ENCODE measurements around the gene OR4X2. TPM values are rescaled to one million over a fixed set of nuclear protein-coding genes. Genes with fewer than 3 reads are reported as not detected.
"Not testable (repeated sequence)": the region's sequence is repeated elsewhere in the genome, so short reads cannot be mapped to it uniquely, and the experiment has no call there.

OR4X2 gene, protein sequence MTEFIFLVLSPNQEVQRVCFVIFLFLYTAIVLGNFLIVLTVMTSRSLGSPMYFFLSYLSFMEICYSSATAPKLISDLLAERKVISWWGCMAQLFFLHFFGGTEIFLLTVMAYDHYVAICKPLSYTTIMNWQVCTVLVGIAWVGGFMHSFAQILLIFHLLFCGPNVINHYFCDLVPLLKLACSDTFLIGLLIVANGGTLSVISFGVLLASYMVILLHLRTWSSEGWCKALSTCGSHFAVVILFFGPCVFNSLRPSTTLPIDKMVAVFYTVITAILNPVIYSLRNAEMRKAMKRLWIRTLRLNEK
- not detected for polyA plus RNA-seq (ENCODE audit: insufficient read length in 3 of 3)

DNA sequence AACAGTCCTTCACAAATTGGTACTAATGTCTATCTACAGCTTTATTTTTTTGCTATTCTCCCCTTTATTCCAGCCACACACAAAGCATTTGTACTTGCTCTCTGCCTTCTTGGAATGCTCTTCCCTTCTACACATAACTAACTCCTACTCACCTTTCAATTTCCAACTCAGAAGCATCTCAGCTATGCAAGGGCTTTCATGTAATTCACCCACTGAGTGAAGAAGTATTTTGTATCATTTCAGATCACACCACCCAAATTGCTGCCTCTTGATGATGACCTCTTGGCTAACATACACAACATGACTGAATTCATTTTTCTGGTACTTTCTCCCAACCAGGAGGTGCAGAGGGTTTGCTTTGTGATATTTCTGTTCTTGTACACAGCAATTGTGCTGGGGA is at the start of gene OR4X2:
OR4X2 (plus strand) TSS at position 301 of the 400 bp plus-strand sequence; CDS start at position 301, 0 bp downstream.
- no peak for DNase-seq (ENCODE audit: low read depth in 3 of 3, low spot score in 2 of 3)

DNA sequence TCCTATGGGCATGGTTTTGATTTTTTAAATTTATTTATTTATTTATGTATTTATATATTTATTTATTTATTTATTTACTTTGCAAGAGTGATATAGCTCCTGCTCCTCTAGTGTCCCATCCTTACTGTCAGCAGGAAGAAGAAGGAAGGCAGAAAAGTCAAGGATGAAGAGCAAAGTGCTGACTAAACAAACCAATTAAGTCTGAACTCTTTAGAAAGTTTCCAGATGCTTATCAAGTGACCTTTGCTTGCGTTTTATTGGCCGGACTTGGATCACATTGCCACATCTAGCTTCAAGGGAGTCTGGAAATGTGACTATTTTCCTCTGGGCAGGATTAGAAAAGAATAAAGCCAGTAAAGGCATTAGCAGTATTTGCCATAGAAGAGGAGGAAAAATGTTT is 37.0 kb upstream of the OR4X2 start:
- DNase-seq (ENCODE audit: low read depth in 3 of 3, low spot score in 2 of 3) = no peak

DNA sequence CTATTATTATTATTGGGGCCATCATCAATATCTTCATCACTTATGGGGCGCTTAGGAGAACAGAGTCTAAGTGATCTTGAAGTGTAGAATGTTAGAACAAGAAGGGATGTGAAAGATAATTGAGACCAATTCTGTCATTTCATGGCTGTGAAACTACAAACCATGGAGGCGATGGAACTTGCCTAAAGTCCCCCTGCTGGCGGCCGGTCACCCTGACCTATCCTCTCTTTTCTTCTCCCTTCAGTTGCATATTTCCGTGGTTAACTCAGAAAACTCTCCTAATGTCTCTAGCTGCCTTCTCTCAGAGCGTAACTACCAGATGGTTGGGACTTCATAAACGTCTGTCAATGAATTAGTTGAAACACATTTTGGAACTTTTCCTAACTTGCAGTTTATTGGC is 34.9 kb upstream of the OR4X2 start:
- DNase-seq (ENCODE audit: low read depth in 3 of 3, low spot score in 2 of 3) = no peak

DNA sequence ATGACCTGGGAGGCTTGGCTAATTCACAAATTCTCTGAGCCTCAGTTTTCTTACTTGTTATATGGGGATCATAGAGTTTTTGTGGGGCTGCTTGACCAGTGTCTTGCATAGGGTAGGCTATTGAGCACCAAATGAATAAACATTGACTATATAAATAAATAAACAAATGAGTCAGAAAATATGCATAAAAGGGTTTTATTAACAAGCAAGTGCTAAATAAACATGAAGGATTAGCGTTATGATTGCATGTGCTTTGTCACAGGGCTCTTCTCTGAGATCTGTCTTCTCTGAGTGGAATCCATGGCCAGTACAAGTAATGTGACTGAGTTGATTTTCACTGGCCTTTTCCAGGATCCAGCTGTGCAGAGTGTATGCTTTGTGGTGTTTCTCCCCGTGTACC is 28.4 kb upstream of the OR4X2 start, which contains the start of gene OR4B1:
OR4B1 (plus strand) TSS at position 301 of the 400 bp plus-strand sequence; CDS start at position 301, 0 bp downstream.
- DNase-seq (ENCODE audit: low read depth in 3 of 3, low spot score in 2 of 3) = no peak

DNA sequence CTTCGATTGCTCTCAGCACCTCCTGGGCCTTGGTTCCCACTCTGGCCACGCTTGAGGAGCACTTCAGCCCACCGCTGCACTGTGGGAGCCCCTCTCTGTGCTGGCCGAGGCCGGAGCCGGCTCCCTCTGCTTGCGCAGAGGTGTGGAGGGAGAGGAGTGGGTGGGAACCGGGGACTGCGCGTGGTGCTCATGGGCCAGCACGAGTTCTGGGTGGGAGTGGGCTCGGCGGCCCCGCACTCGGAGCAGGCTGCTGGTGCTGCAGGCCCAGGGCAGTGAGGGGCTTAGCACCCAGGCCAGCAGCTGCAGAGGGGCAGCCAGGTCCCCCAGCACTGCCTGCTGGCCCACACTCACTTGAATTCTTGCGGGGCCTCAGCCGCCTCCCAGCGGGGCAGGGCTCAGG is 16.1 kb upstream of the OR4X2 start:
- DNase-seq (ENCODE audit: low read depth in 3 of 3, low spot score in 2 of 3) = no peak

DNA sequence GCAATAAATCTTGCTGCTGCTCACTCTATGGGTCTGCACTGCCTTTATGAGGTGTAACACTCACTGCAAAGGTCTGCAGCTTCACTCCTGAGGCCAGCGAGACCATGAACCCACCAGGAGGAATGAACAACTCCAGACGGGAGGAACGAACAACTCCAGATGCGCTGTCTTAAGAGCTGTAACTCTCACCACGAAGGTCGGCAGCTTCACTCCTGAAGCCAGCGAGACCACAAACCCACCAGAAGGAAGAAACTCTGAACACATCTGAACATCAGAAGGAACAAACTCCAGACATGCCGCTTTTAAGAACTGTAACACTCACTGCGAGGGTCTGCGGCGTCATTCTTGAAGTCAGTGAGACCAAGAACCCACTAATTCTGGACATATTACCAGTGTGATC is 14.8 kb upstream of the OR4X2 start:
- DNase-seq (ENCODE audit: low read depth in 3 of 3, low spot score in 2 of 3) = not testable (repeated sequence)

DNA sequence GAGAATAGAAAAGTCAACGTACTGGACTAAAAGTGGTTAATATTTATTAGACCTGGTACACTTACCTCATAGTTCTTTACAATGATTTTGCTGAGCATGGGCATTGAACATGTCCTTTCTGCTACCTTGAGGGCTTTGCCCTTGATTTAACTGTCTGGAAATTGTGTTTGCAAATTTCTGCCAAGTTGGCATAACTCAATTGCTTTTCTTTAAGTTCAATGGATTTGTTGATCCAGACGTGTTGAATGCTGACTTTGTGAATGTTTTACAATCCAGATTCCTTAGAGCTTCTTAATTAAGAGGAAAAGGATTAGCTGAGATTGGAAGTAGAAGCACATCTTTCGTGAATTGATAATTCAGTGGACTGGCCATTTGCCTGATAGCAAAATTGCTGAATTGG is 7.2 kb upstream of the OR4X2 start:
- DNase-seq (ENCODE audit: low read depth in 3 of 3, low spot score in 2 of 3) = no peak

DNA sequence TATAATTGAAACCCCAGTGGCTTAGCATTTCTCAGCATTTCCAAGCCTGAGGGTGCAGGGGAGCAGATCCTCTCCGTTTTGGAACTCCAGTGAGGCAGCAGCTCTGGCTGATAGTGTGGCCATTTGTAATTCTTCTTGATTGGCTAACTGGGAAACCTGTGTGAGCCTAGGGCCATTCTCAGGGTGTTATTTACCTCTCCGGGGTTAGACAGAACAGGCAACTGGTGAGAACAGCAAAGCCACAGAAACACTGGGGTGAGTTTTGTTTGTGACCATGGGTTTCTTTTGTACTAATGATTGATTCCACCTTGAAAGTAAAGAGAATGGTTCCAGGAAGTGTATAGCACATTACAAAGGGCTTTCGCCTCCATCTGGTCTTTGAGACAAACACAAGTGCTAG is 2.4 kb upstream of the OR4X2 start:
- no peak for DNase-seq (ENCODE audit: low read depth in 3 of 3, low spot score in 2 of 3)

DNA sequence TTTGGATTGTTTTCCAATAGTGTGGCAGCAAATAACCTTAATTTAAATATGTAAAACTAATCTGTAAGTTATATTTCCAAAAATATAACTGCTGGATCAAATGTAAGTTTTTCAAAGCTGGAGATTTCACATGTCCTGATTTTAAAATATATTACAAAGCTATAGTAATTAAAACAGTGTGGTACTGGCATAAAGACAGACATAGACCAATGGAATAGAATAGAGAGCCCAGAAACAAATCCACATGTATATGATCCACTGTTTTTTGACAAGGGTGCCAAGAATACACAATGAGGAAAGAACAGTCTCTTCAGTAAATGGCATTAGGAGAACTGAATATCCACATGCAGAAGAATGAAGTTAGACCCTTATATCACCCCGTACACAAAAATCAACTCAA is 4.0 kb downstream of the OR4X2 start:
- no peak for DNase-seq (ENCODE audit: low read depth in 3 of 3, low spot score in 2 of 3)

DNA sequence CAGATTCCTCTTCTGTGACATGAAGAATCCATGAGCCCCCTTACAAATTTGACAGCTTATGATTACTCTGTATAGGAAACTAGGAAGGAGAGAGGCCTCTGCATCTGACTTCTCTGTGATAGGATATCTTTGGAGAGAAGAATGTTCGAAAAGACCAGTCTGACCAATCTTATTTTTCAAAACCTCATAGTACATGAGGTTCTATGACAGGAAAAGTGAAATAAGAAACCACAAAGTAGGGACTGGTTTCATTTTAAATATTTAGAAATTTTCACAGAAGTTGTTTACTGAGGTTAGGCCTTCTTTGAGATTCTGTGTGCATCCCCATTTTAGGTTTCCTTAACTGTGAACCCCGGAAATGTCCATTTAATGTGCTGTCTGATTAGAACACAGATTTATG is 16.7 kb downstream of the OR4X2 start:
- DNase-seq (ENCODE audit: low read depth in 3 of 3, low spot score in 2 of 3) = no peak

DNA sequence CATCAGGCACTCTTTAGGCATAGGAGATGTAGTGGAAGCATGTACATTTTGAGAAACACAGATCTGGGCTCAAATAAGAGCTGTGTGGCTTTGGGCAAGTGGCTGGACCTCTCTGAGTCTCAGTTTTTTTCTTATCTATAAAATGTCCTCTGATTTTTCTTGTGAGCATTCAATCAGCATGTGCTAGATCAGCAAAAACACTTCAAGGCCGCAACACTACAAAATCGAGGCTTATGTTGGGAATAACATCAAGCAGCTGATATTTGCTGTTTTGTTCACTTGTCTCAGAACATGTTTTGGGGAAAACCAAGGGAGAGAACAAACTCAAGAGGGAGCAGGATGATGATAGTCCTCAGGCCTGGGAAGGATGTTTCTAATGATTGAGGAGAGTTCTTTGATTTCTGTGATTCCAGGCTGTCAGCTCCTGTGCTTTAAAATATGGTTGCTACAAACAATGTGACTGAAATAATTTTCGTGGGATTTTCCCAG is 18.6 kb downstream of the OR4X2 start, which contains the start of gene OR4X1:
OR4X1 (plus strand) TSS at position 439 of the 489 bp plus-strand sequence; CDS start at position 439, 0 bp downstream.
- DNase-seq (ENCODE audit: low read depth in 3 of 3, low spot score in 2 of 3) = no peak

DNA sequence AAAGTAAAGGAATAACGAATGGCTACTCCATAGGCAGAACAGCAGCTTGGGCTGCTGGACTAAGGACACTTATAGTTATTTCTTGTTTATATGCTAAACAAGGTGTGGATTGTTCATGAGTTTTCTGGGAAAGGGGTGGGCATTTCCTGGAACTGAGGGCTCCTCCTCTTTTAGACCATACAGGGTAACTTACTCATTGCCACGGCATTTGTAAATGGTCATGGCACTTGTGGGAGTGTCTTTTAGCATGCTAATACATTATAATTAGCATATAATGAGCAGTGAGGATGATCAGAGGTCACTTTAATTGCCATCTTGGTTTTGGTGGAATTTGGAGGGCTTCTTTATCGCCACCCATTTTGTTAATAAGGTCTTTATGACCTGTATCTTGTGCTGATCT is 25.7 kb downstream of the OR4X2 start:
- no peak for DNase-seq (ENCODE audit: low read depth in 3 of 3, low spot score in 2 of 3)

DNA sequence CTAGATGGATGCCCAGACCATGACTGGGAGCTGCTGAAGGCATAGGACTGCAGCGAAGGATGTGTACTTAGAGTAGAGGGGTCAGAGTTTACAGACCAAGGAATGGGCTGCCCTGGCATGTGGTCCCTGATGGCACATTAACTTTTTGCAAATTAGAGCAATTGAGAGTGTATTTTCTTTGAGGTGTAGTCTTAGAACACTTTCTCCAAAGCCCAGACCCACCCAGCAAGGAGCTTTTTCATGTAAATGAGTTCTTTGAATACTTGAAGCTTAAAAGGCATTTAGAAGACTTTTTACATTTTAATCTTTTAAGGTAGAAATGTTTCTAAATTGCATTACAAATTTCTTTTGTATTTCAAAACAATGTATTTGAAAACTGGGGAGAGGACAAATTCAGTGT is 27.7 kb downstream of the OR4X2 start:
- DNase-seq (ENCODE audit: low read depth in 3 of 3, low spot score in 2 of 3) = no peak

Other genes with a start within 250 kb of the OR4X2 start
- gene OR4B1, start 28.3 kb upstream of the OR4X2 start, polyA plus RNA-seq (ENCODE audit: insufficient read length in 3 of 3) = not detected
- gene OR4X1, start 18.8 kb downstream of the OR4X2 start, polyA plus RNA-seq (ENCODE audit: insufficient read length in 3 of 3) = not detected
- not detected for gene OR4S1, start 61.1 kb downstream of the OR4X2 start, polyA plus RNA-seq (ENCODE audit: insufficient read length in 3 of 3)
- not detected for gene OR4C3, start 79.8 kb downstream of the OR4X2 start, polyA plus RNA-seq (ENCODE audit: insufficient read length in 3 of 3)
- not detected for gene OR4C5, start 121.4 kb downstream of the OR4X2 start, polyA plus RNA-seq (ENCODE audit: insufficient read length in 3 of 3)
- not detected for gene OR4A47, start 243.7 kb downstream of the OR4X2 start, polyA plus RNA-seq (ENCODE audit: insufficient read length in 3 of 3)